NB4 (cell line): ENCODE data around the gene ACADL.

Experiments used
- MYC ChIP-seq: IDR thresholded peaks from 2 replicates; pipeline ENCODE4 v1.6.1; 2011; ENCODE audit warnings: low read depth, low read length
- POLR2A ChIP-seq: IDR thresholded peaks from 2 replicates; pipeline ENCODE4 v1.6.1; 2011; ENCODE audit warnings: mild to moderate bottlenecking; ENCODE audit not compliant: insufficient read length; ENCODE audit errors: extremely low read depth
- TF ChIP-seq, protein P1 (sequence below): IDR thresholded peaks from one replicate; pipeline ENCODE4 v1.5.1; 2012; ENCODE audit warnings: low read depth, low read length
- TF ChIP-seq, protein P2 (sequence below): IDR thresholded peaks from 2 replicates; pipeline ENCODE4 v1.6.1; 2011; ENCODE audit warnings: low read depth, low read length

DNA sequence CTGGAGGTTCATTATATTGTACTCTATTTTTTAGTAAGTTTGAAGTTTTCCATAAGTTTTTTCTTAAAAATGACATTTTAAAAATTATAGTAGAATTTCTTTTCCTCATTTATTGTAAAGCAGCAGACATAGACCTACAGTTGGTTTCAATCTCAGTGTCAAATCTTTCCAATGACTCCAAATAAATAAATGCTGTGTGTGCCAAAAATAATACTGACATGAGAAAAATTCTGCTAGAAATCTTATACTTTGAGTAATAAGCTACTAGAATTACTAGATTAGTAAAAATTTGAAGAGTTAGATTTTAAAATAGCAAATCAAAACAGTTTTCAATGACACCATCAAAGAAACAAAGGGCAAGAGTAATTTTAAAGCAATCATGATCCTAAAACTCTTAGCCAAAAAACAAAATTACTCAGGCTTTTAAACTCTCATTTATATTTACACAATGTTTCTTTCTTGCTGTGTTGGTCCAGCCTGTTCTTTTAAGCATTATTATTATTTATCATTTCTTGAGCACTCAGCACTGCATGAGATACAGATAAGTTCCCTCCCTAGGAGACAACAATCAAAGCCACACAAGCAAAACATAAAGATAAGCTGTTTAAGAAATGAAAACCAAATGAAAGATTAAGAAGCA is 45.8 kb downstream of the ACADL start:
- TF ChIP-seq, protein P1, sequence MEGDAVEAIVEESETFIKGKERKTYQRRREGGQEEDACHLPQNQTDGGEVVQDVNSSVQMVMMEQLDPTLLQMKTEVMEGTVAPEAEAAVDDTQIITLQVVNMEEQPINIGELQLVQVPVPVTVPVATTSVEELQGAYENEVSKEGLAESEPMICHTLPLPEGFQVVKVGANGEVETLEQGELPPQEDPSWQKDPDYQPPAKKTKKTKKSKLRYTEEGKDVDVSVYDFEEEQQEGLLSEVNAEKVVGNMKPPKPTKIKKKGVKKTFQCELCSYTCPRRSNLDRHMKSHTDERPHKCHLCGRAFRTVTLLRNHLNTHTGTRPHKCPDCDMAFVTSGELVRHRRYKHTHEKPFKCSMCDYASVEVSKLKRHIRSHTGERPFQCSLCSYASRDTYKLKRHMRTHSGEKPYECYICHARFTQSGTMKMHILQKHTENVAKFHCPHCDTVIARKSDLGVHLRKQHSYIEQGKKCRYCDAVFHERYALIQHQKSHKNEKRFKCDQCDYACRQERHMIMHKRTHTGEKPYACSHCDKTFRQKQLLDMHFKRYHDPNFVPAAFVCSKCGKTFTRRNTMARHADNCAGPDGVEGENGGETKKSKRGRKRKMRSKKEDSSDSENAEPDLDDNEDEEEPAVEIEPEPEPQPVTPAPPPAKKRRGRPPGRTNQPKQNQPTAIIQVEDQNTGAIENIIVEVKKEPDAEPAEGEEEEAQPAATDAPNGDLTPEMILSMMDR, result no peak
- TF ChIP-seq POLR2A (no peak), MYC (no peak)
- TF ChIP-seq, protein P2, sequence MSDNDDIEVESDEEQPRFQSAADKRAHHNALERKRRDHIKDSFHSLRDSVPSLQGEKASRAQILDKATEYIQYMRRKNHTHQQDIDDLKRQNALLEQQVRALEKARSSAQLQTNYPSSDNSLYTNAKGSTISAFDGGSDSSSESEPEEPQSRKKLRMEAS, result no peak
